Stimulated activated CD4-positive, alpha-beta T cell treated with anti-CD3 and anti-CD28 coated beads, TNF-alpha, amount 100 ng/mL, for 1 hour (primary cell): ENCODE results near the gene SOS1.
"Not testable (repeated sequence)": the region's sequence is repeated elsewhere in the genome, so short reads cannot be mapped to it uniquely, and the experiment has no call there.

Experiments
- DNase-seq, 3 donors: peaks; one replicate each; pipeline ENCODE4 v3.0.0-alpha.2; 2020; ENCODE audit warnings: low read depth in 3 of 3, low spot score in 1 of 3

SOS1 gene

GRCh38 chr2:39107724-39108273, 13.1 kb downstream of the SOS1 start:
- no peak for DNase-seq

GRCh38 chr2:39107156-39107555, 13.7 kb downstream of the SOS1 start:
- no peak for DNase-seq

GRCh38 chr2:39099870-39100728, 20.8 kb downstream of the SOS1 start:
- no peak for DNase-seq

DNA sequence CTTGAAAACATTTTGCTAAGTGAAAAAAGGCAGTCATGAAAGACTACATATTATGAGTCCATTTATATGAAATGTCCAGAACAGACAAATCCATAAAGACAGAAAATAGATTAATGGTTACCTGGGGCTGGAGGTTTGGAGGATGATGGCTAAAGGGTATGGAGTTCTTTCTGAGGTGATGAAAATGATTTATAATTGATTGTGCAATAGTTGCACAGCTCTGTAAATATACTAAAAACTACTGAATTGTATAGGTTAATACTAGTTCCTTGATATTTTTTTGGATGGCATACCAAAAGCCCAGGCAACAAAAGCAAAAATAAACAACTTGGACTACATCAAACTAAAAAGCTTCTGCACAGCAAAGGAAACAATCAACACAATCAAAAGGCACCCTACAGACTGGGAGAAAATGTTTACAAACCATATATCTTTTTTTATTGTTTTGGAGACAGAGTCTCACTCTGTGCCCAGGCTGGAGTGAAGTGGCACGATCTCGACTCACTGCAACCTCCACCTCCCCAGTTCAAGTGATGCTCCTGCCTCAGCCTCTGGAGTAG, 21.5 kb downstream of the SOS1 start:
- no peak for DNase-seq

DNA sequence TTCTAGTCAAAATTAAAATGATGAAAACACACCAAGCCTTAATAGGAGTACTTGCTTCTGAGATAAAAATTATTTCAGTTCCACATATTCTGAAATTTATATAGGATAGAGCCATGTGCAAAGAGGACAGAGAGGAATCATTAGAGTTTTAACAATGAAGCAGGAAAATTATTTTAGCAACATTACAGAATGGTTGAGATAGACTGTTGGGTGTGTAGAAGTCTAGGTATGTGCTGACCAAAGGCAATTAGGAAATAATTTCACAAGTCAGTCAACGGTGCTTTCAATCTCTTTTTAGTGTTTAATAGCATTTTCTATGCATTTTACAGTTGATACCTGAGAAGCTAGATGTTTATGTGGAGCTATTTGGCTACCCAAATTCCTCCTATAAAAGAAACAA, 25.2 kb downstream of the SOS1 start:
- no peak for DNase-seq

- no peak for DNase-seq
Observed at GRCh38 chr2:39094717-39095363, 26.0 kb downstream of the SOS1 start.

DNA sequence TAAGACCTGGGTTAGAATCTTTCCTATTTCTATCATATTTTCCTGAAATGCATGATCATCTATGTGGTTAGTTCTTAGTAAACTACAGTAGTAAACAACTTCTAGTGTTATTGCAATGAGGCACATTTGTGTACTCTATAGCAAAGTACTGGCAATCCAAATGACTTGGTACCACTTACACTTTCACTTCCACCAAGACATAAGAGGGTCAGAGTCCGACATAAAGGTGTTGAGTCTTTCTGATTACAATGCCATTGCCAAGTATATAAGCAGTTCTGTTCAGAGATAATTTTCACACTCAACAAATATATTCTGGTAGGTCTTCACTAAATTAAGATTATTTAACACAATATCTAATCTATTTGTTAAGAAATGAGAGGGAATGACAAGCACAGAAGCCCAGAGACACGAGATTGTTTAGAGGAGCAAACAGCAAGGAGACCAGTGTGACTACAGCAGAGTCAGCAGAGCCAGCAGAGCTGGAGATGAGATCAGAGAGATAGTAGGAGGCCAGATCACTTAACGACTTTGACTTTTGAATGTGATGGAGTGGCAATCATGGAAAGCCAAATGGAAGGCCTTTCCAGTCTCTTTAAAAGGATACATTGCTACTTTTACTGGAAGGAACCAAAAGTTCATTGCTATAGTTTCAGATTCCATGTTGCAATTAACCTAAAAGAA, 27.5 kb downstream of the SOS1 start:
- DNase-seq = no peak

DNA sequence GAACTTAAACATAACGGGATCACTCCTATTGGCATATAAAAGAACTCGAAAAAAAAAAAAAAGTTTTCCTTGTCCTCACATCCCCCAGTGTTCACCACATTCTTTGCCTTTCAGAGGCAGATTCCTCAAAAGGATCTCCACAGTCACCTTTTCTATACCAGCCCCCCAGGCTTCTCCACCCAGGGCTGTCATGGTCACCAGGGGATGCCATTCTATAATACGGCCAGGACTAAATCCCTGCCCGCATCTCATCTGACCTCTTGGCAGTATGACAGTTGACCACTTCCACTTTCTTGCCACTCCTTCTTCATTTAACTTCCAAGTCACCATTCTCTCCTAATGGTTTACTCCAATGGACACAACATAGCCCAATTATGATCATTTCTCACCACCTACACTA, 29.3 kb downstream of the SOS1 start:
- no peak for DNase-seq

GRCh38 chr2:39091063-39091462, 29.8 kb downstream of the SOS1 start:
- no peak for DNase-seq

DNA sequence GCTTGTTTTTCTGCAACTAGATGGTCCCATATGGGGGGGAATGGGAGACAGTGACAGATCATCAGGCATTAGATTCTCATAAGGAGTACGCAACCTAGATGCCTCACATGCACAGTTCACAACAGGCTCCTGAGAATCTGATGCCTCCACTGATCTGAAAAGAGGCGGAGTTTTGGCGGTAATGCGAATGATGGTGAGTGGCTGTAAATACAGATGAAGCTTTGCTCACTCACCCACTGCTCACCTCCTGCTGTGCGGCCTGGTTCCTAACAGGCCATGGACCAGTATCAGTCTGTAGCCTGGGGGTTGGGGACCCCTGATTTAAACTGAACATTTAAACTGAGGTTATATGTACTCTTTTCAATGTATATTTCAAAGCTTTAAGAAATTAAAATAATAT, 40.7 kb downstream of the SOS1 start:
- DNase-seq = no peak

DNA sequence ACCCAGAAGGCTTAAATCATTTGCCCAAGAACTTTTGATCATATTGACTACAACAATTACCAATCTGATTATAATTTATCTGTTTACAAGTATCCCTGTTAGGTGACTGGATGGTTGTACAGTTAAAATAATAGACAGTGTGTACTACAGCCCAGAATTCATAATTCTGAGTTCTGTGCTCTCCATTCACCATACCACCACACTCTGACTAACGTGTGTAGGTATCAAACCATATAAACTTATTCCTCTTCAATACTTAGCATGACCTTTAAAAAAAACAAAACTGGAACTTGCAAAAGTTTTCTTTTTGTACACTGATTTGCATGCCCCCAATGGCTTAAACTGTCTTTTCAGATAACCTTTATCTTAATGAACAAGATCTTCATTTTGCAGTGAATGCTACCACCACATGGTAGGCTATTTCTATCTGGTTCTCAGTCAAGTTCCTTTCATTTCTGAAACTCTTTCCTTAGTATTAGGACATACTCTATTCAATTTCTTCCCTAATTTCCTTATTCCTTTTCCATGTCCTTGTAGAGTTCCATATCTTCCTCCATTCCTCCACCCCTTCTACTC, 50.9 kb downstream of the SOS1 start:
- no peak for DNase-seq

DNA sequence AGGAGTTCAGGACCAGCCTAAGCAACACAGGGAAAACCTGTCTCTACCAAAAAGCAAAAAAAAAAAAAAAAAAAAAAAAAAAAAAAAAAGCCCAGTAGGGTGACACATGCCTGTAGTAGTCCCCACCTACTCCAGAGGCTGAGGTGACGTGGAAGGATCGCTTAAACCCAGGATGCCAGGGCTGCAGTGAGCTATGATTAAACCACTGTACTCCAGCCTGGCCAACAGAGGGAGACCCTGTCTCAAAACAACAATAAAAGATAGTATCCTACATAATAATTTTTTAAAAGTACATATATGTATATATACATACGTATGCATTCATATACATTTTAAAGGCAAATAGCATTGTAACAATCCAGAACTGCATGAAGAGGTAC, 51.7 kb downstream of the SOS1 start:
- no peak for DNase-seq

- DNase-seq = no peak
Observed at GRCh38 chr2:39068299-39069135, 52.3 kb downstream of the SOS1 start.

DNA sequence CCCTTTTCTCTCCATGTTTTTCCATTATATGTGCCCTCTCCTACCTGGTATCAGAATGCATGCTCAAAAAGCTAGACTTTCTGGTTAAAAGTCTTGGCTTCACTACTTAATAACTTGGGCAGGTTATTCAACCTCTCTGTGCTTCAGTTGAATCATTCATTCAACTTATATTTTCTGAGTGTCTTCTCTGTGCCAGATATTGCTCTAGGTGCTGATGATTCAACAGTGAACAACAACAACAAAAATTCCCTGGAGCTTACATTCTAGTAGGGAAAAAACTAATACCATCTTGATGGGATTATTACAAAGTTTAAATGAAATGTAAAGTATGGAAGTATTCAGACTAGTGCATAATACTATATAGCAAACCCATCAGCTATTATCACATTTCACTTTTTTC, 55.2 kb downstream of the SOS1 start:
- no peak for DNase-seq

DNA sequence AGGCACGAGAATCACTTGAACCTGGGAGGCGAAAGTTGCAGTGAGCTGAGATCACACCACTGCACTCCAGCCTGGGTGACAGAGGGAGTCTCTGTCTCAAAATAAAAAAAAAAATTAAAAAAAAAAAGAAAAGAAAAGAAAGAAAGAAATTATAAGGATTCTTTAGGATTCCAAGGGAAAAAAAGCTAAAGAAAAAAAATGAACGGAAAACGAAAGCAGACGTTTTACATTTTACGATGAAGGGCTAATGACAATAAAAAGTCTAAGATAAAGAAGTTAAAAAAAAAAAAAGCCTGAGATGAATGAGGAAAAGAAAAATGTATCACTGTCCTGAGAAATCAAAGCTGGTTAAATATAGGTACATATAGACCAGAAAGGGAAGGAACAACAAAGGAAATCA, 58.5 kb downstream of the SOS1 start:
- no peak for DNase-seq

DNA sequence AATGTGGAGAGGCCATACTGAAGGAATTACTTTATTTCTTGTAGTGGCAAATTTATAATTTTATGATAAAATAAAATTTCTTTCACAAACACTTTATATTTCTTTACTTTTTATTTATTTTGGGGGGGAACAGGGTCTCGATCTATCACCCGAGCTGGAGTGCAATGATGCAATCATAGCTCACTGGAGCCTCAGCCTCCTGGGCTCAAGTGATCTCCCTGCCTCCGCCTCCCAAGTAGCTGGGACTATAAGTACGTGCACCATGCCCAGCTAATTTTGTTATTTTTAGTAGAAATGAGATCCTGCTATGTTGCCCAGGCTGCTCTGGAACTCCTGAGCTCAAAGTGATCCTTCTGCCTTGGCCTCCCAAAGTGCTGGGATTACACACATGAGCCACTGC, 59.6 kb downstream of the SOS1 start:
- DNase-seq = no peak

DNA sequence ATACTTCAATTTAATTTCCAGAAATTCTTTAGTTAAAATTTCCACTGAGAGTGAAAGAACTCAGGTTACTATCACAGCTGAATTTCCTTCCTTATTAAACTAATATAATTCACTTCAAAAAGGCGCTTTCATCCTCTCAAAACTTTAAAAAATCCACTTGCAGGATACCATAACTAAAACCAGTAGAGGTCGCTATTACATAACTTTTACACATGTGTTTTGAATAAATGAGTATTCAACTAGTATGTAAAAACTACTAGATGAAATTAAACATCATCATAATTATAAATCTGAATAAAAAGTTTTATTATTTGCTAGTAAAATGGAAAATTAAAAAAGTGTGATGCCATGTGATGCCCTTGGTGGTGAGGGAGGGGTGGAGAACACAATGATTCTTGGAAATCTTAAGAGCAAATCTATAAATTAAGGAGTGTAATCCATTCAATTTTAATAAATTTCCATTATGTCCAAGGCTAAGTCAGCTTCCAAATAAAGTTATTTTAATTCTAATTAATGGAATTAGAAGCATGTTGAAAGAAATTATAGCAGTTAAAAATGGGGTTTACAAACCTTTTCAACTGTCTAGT, 61.4 kb downstream of the SOS1 start:
- DNase-seq = no peak

- DNase-seq = no peak
Observed at GRCh38 chr2:39058101-39058500, 62.8 kb downstream of the SOS1 start.

GRCh38 chr2:39052665-39053064, 68.2 kb downstream of the SOS1 start:
- DNase-seq = not testable (repeated sequence)

- no peak for DNase-seq
Observed at GRCh38 chr2:39050109-39050508, 70.7 kb downstream of the SOS1 start.
